HG02678 (cell line): ENCODE measurements around the gene TMEM38A.
"Not testable (repeated sequence)": the region's sequence is repeated elsewhere in the genome, so short reads cannot be mapped to it uniquely, and the experiment has no call there.

ENCODE experiments used
- ATAC-seq: cut with Tn5 transposase; IDR thresholded peaks from one replicate; pipeline ENCODE4 v1.9.1; 2021; ENCODE audit warnings: mild to moderate bottlenecking, moderate library complexity; ENCODE audit not compliant: unreplicated experiment

The TMEM38A gene

GRCh38 chr19:16637535-16637934, 23.4 kb upstream of the TMEM38A start:
- ATAC-seq = no peak

DNA sequence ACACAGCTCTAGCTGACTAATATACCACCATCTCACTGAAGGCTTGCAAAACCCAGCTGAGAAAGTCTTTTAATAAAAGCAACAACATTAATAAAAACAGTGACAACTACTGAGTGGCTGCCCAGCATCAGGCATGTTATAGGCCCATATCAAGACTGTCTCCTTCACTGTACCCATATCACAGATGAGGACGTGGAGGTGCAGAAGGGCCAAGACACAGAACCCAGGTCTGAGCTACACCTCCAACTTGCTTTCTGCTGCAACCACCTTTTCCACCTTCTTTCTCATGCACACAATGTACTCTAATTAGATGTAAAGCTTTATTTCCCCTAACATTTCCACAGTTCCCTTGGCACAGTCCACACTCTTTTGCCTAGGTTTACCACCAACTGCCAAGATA, 22.3 kb upstream of the TMEM38A start:
- no peak for ATAC-seq

DNA sequence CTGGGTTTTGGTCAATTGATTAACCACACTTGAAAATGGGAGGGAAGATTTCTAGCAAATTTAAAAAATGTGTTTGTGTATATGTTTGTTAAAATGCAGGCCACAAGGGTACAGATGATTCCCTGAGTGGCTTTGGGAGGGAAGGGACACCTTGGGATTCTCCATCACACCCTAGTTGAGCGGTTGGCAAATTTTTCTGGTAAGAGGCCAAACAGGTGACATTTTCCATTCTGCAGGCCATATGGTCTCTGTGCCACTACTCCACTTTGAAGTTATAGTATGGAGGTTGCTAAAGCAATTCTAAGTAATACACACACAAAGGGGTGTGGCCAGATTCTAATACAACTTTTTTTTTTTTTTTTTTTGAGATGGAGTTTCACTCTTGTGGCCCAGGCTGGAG, 20.0 kb upstream of the TMEM38A start:
- no peak for ATAC-seq

GRCh38 chr19:16641695-16642094, 19.2 kb upstream of the TMEM38A start:
- no peak for ATAC-seq

DNA sequence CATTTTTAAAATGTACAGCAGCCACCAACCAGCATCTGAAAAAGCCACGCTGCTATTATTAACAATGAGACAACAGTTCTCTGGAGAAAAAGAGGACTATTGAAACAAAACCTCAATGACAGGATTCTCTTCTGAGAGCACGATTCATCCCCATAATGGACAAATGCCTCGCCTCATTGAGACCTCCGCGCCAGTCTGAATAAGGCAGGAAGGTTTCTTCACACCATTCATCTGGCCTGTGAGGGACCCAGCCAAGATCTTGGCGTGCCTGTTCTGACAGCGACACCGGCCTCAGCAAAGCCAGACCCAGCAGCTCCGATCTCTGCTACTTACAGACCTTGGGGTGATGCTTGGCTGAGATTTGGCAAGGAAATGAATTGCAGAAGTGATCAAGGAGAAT, 15.8 kb upstream of the TMEM38A start:
- ATAC-seq = no peak

DNA sequence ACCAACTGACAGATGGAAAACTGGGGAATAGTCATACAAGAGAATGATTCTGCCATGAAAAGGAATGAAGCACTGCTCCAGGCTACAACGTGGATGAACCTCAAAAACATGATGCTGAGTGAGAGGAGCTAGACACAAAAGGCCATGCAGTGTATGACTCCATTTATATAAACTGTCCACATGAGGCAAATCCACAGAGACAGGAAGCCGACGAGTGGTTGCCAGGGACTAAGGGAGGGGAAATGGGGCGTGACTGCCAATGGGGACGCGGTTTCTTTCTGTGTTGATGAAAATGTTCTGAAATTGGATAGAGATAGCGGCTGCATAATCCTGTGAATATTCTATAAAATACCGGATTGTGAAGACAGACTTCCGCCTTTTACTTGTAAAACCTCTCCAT, 11.2 kb upstream of the TMEM38A start:
- no peak for ATAC-seq

GRCh38 chr19:16650821-16651220, 10.1 kb upstream of the TMEM38A start:
- no peak for ATAC-seq

GRCh38 chr19:16651421-16652188, 9.3 kb upstream of the TMEM38A start:
- not testable (repeated sequence) for ATAC-seq

GRCh38 chr19:16652854-16653253, 8.1 kb upstream of the TMEM38A start:
- no peak for ATAC-seq

- no peak for ATAC-seq
These were observed 6.8 kb upstream of the TMEM38A start for GRCh38 chr19:16654140-16654539.

- no peak for ATAC-seq
These were observed 6.3 kb upstream of the TMEM38A start for GRCh38 chr19:16654627-16655026.

GRCh38 chr19:16655727-16656126, 5.2 kb upstream of the TMEM38A start:
- no peak for ATAC-seq

- ATAC-seq = no peak
These were observed 3.6 kb upstream of the TMEM38A start for GRCh38 chr19:16657384-16657783.

- no peak for ATAC-seq
These were observed 1.5 kb upstream of the TMEM38A start for GRCh38 chr19:16659464-16659831.

- ATAC-seq = peak; percentile 87
These were observed 869 bp upstream of the TMEM38A start, which contains the start of gene SMIM7 for GRCh38 chr19:16659832-16660708. Gene SMIM7, minus strand, starts transcription at chr19:16660144. Its CDS starts 34 bp downstream, at chr19:16660110.

DNA sequence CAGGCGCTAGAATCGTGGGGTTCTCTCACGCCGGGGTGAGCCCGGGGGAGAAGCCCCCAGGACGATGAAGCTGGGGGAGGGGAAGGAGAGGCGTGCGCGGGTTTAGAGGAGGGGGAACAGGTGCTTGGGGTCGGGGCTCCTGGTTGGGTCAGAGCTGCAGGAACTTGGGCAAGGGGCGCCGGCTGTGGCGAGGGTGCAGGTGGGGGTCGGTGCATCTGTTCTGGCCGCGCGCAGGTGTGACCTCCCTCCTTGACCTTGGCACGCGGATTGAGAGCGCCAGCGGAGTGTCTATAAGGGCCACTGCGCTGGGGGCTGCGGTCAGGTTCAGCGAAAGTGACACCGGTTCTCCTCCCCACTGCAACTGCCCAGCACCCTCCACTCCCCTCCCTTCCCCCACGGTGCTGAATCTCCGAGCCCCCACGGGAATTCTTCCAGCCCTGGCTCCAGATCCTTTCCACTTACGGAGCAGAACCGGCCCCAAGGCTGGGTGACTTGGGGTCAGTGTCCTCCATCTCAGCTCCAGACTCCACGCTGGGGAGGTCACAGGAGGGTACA, 618 bp downstream of the TMEM38A start:
- peak; percentile 18 for ATAC-seq

GRCh38 chr19:16668176-16668575, 7.2 kb downstream of the TMEM38A start:
- no peak for ATAC-seq

- not testable (repeated sequence) for ATAC-seq
These were observed 7.8 kb downstream of the TMEM38A start for GRCh38 chr19:16668702-16669101.

DNA sequence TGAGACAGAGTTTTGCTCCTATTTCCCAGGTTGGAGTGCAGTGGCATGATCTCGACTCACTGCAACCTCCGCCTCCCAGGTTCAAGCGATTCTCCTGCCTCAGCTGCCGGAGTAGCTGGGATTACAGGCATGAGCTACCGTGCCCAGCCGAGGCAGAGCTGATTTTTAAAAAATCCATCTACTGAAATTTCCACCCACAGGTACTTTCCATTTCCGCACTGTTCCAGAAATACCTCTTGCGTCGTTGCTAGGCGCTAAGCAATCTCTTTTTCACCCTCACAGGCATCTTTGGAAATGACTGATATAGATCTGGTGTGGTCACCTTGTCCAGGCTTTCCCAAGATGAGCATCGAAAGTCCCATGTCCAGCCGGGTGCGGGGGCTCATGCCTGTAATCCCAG, 9.4 kb downstream of the TMEM38A start:
- ATAC-seq = no peak

DNA sequence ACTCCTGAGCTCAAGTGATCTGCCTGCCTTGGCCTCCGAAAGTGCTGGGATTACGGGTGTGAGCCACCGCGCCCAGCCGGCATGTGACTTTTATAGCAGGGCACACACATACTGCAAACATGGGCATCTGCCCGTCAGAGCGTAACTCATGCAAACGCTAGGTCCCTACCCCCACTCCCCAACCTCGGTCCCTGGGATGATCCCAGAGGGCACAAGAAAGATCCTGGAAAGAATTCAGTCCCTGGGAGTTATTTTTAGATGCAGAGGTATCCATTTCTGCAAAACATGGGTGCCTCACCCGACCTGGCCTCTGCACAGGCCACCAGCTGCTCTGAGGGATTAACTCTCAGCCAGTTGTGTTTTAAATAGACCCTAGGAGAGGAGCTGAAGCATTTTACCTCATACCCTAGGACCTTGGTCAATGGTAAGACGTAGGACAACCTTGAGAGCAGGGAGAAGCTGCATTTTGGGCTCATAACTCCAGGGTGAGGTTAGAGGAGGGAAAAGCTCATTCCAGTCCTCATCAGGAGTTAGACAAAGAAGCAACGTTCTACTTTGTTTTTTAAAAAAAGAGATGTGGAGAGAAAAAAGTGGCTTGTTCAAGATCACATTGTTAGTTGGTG, 10.8 kb downstream of the TMEM38A start:
- no peak for ATAC-seq

DNA sequence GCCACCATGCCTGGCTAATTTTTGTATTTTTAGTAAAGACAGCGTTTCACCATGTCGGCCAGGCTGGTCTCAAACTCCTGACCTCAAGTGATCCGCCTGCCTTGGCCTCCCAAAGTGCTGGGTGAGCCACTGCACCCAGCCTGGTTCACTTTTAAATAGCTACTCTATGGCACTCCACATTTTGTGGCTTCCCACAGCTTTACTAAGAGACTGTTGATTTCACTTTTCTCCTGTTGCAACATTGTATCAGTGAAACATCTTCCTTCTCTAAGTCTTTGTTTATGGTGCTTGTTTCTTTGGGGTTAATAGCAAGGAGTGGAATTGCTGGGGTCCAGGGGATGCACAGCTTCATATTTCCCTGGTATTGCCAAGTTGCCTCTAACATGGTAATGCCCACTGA, 12.3 kb downstream of the TMEM38A start:
- no peak for ATAC-seq
